Ramos (cell line): Measurements from ENCODE around the gene IL16.

Source experiments
- in situ Hi-C: fragments of 300-500 bp; cut with MboI; formaldehyde crosslinking; loops from one replicate; pipeline ENCODE4 v1.14.3; 2022; ENCODE audit warnings: low sequenced_read_pairs; ENCODE audit not compliant: unreplicated experiment

IL16 gene

GRCh38 chr15:81286621-81287121 is 90.0 kb downstream of the IL16 start:
- in situ Hi-C loops: no loop called here

- in situ Hi-C loops: no loop called here
Observed at GRCh38 chr15:81288040-81288439, 91.4 kb downstream of the IL16 start.

- in situ Hi-C loops: no loop called here
Observed at GRCh38 chr15:81288616-81289015, 91.9 kb downstream of the IL16 start.

GRCh38 chr15:81289910-81290309 is 93.2 kb downstream of the IL16 start:
- in situ Hi-C loops: loop anchor here (10.0 kb wide), 1 partner anchor 565 kb away; no protein-coding TSS in a partner anchor

DNA sequence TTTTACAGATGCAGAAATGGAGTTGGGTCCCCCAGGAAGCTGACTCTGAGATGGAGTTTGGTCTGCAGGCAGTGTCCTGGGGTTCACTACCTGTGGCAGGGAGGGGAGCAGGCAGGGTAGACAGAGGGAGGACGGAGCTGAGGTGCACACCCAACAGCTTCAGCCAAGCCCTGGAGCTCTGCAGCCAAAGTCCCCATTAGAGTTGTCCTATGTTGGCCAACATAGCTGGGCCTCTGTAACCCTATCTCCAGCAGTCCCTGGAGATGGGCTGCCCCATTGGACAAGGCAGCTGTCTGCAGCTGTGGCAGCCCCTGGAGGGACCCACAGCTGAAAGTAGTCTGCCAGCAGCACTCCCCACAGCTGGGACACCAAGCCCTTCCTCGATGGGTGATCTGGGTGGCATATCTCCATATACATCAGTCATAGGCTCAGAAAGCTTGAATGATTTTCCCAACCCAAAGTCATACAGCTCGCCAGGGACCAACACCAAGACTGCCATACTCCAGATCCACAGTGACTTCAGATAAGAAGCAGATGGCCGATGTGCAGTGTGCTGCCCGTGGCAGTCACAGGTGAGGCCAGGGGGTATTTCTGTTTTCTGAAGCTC is 95.3 kb downstream of the IL16 start:
- in situ Hi-C loops: loop anchor here (10.0 kb wide), 1 partner anchor 563 kb away; no protein-coding TSS in a partner anchor

GRCh38 chr15:81292523-81293001 is 95.9 kb downstream of the IL16 start:
- in situ Hi-C loops: loop anchor here (10.0 kb wide), 1 partner anchor 562 kb away; no protein-coding TSS in a partner anchor

DNA sequence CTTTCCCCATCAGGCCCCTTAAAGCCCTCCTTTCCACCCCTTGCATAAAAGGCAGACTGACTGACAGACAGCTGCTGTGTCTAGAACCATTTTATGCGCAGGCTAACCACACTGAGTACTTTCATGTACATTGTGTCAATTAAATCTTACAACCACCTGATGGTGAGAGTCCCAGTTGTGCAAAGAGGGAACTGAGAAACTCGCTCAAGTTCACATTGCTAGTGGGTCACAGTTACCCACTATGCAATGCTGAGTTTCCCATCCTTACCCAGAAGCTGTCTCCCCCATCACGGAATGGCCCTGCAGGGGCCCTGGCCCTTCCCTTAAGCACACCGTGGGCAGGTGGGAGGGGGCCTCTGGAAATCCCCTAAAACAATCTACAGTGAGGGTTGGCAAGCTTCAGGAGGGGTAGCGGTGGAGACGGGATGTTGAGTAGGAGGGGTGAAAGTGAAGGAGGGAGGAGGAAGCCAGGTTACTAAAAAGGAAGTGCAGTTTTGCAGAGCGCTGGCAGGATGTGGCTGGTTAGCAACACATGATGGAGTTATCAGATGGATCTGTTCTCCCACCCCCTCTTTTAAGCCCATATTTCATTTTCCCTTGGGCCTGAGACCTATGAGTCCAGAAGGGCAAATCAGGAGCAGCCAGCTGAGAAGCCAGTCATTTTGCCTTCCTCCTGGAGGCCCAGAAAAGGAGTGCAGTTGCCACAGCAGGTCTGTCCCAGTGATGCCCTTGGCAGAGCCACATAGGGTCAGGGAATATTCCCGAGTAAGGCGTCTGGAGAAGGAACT is 97.2 kb downstream of the IL16 start:
- in situ Hi-C loops: loop anchor here (10.0 kb wide), 1 partner anchor 561 kb away; no protein-coding TSS in a partner anchor

- in situ Hi-C loops: loop anchor here (10.0 kb wide), 1 partner anchor 560 kb away; no protein-coding TSS in a partner anchor
Observed at GRCh38 chr15:81294516-81294880, 97.8 kb downstream of the IL16 start.

DNA sequence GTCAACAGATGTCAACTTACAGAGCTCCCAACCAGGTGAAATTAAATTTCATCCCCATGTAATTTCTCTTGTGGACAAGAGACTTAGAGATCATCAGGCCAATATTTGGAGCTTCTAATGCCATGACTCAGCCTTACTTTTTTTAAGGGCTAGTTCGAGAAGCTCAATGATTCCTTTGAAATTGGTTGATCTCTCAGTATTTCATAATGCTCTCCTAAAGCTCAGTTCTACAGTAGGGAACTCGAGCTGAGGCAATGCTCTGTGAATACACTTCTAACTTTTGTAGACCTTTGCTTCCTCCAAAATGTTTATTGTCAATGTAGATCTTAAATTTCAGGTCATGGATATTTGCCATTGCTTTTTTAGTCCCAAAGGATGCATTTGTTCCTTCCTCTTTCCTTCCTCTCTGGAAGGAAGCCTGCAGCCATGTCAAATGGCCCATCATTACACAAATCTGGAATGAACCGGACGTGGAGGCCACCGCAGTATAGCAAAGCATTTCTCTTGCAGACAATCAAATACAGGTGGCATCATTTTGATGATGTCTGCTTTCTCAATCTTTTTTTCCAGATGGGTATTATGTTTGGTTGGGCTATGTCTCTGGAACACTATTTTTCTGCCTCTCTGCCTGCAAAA is 98.9 kb downstream of the IL16 start:
- in situ Hi-C loops: loop anchor here (10.0 kb wide), 1 partner anchor 559 kb away; no protein-coding TSS in a partner anchor

GRCh38 chr15:81296186-81296585 is 99.5 kb downstream of the IL16 start:
- in situ Hi-C loops: loop anchor here (10.0 kb wide), 1 partner anchor 559 kb away; no protein-coding TSS in a partner anchor

GRCh38 chr15:81296673-81297072 is 100.0 kb downstream of the IL16 start:
- in situ Hi-C loops: loop anchor here (10.0 kb wide), 1 partner anchor 558 kb away; no protein-coding TSS in a partner anchor

DNA sequence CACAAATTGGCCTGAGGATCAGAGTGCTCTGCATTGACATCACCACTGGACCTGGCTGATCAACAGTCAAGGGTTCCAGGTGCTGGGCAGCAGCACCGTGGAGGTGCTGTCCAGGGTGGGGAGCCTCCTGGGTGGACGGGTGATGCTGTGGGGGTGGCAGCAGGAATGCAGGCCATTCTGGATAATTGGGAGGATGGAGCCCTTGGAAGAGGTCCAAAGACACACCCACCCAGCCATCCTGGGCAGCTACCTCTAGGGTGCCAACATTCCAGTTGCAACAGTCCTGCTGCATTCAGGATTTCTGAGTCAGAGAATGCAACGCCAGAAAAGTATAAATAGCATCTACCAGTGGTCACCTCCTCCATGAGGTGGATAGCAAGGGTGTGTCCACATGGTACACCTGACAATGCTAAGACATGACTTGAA is 100.5 kb downstream of the IL16 start:
- in situ Hi-C loops: loop anchor here (10.0 kb wide), 1 partner anchor 558 kb away; no protein-coding TSS in a partner anchor

DNA sequence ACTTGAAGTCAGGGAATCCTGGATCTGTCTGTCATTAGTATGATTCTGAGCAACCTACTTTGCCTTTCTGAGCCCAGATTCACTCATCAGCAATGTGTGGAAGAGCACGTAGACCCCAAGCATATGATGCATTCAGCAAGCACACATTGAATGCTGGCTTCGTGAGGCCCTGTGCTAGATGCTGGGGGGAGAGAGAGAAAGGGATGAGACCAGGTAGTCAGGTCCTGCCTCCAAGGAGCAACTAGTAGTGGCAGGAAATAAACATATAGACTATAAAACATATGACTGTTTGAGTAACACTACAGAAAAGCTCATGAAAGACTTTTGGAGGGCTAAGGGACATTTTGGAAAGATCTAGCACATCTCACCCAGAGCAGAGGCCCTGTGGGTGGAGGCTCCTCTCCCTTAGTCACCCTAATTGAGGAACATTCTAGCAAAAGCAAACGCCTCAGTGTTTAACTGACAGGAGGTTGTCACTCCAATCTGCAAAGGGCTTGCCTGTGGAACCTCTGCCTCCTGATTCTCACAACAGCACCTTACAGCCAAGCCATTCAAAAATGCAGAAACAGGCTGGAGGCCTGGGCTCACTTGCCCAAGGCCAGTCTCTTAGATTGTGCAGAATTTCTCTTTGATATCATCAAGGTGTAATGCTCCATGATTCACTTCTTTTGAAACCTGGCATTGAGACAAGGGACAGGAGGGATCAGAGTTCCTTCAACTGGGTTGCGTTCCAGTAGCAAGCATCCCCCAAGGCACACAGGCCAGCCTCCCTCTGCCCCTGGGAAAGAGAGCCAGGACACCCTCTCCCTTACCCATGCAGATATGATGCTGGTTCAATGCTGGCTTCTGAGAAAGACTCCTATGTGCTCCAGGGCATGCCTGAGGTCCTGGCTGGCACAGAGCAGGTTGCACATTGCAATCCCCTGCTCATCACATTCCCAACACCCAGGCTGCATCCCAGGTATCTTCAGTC is 101.2 kb downstream of the IL16 start:
- in situ Hi-C loops: loop anchor here (10.0 kb wide), 1 partner anchor 557 kb away; no protein-coding TSS in a partner anchor

- in situ Hi-C loops: loop anchor here (10.0 kb wide), 1 partner anchor 556 kb away; no protein-coding TSS in a partner anchor
Observed at GRCh38 chr15:81298611-81299010, 101.9 kb downstream of the IL16 start.

GRCh38 chr15:81299156-81299555 is 102.5 kb downstream of the IL16 start:
- in situ Hi-C loops: loop anchor here (10.0 kb wide), 1 partner anchor 556 kb away; no protein-coding TSS in a partner anchor

DNA sequence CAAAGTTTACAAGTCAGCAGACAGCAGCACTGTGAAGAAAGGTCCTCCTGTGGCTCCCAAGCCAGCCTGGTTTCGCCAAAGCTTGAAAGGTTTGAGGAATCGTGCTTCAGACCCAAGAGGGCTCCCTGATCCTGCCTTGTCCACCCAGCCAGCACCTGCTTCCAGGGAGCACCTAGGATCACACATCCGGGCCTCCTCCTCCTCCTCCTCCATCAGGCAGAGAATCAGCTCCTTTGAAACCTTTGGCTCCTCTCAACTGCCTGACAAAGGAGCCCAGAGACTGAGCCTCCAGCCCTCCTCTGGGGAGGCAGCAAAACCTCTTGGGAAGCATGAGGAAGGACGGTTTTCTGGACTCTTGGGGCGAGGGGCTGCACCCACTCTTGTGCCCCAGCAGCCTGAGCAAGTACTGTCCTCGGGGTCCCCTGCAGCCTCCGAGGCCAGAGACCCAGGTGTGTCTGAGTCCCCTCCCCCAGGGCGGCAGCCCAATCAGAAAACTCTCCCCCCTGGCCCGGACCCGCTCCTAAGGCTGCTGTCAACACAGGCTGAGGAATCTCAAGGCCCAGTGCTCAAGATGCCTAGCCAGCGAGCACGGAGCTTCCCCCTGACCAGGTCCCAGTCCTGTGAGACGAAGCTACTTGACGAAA is 103.1 kb downstream of the IL16 start:
- in situ Hi-C loops: loop anchor here (10.0 to 25.0 kb wide), 2 partner anchors 555 to 1238 kb away; partner anchors contain the start of gene RPS17

GRCh38 chr15:81301385-81301784 is 104.7 kb downstream of the IL16 start:
- in situ Hi-C loops: loop anchor here (25.0 kb wide), 1 partner anchor 1236 kb away; the partner anchor contains the start of gene RPS17

DNA sequence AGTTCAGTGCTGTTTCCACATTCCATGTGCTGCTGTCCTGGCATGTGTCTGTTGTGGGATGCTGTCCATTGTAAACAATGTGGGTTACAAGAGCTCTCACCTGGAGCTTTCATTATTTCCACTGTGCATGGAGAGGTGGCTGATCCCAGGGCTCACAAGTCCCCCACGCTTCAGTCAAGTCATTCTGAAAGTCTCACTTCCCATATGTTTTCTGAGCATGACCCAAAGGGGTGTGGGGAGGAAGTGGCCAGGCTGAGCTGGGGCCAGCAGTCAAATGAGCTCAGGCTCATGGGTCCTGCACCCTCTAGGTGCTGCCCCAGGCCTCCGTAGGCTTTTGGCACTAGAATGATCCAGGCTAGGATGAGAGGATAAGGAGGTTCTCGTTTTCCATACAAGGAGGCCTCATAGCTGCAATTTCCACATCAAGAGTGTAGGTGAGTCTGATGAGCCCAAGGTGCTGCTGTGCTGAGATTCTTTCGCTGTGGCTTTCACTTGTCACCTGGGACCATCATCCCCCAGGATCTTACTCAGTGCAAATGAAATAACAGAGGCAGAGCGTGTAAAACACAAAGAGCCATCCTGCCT is 105.2 kb downstream of the IL16 start:
- in situ Hi-C loops: loop anchor here (25.0 kb wide), 1 partner anchor 1235 kb away; the partner anchor contains the start of gene RPS17
